Measurements from ENCODE around the gene GLDN.

DNA sequence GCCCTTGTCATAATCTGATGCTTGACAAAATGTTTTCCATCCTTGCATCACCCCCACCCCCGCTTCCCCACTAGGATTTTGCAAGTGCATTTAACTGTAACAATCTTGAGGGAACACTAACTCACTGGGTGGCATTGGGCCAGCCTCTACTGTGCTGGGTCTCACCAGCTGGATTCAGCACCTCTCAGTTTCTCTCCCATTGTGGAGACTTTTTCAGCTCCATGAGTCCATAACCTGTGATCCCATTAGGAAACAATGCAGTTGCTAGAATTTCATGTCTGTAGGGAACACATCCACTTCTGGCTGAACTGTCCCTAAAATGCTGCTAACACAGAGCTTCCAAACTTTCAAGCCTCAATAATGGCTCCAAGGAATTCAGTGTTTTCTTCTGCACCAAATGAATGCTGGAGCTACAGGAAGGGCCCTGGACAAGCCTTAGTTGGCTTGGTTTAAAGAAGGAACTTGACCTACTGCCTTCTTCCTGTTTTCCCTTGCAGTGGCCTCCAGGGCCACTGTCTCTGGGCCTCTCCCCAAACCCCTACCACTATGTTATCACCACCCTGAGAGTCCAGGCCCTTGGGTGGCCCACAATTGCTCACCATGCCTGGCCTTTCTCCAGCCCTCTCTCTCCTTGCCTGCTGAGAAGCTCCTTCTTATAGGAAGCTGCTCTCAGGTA, 18.7 kb upstream of the GLDN start:
- TF ChIP-seq EZH2 (IDR thresholded peaks at IDR 0.05) (no peak), POLR2AphosphoS5 (IDR thresholded peaks at IDR 0.05; ENCODE audit: borderline replicate concordance, low read depth, low read length) (no peak), FOXP2 (optimal IDR thresholded peaks at IDR 0.05; ENCODE audit: control extremely low read depth, extremely low read length, insufficient read depth) (no peak)
